SIG-M5 (cell line): Measurements from ENCODE around the gene PLA2G15.

Experiments used
- DNase-seq: peaks from one replicate; lab custom pipeline; 2025; lab: John Stamatoyannopoulos, UW

PLA2G15 gene, protein sequence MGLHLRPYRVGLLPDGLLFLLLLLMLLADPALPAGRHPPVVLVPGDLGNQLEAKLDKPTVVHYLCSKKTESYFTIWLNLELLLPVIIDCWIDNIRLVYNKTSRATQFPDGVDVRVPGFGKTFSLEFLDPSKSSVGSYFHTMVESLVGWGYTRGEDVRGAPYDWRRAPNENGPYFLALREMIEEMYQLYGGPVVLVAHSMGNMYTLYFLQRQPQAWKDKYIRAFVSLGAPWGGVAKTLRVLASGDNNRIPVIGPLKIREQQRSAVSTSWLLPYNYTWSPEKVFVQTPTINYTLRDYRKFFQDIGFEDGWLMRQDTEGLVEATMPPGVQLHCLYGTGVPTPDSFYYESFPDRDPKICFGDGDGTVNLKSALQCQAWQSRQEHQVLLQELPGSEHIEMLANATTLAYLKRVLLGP

DNA sequence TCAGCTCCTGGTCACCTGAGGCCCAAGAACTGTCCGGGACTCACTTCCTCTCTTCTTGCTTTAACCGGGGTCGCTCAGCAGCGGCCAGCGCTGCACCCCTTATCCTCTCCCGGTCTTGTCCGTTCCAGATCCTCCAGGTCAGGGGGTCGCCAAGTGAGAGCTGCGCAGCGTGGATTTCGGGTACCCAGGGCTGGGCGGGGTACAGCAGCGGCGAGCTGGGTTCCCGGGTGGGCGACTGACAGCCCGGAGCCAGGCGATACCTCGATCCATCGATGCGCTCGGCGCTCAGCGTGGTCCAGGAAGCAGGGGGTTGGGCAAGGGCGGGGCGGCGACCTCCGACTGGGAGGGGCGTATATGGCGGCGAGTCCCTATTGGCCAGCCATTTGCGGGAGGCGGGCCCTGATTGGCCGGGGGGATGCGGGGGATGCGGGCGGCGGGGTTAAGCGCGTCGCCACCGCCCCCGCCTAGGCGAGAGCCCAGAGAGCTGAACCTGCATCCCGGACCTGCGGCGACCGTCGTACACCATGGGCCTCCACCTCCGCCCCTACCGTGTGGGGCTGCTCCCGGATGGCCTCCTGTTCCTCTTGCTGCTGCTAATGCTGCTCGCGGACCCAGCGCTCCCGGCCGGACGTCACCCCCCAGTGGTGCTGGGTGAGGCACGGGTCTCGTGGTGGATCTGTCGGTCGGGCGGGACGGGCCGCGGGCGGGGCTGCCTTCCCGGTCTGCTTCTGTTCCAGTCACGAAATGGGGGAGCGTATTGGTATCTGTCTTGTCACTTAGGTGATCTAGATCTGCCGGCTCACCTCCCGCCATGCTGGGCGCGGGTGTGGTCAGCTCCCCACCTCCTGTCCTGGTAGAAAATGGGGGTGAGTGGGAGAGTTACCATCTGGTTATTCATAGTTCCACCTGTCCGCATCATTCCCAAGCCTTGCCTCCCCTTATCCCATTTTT, at the start of gene PLA2G15:
TSS of gene PLA2G15 (plus strand) at position 471 of the 951 bp plus-strand sequence. CDS start at position 525, 54 bp downstream.
- no peak for DNase-seq

GRCh38 chr16:68197250-68197649, 47.9 kb upstream of the PLA2G15 start:
- DNase-seq, result no peak

DNA sequence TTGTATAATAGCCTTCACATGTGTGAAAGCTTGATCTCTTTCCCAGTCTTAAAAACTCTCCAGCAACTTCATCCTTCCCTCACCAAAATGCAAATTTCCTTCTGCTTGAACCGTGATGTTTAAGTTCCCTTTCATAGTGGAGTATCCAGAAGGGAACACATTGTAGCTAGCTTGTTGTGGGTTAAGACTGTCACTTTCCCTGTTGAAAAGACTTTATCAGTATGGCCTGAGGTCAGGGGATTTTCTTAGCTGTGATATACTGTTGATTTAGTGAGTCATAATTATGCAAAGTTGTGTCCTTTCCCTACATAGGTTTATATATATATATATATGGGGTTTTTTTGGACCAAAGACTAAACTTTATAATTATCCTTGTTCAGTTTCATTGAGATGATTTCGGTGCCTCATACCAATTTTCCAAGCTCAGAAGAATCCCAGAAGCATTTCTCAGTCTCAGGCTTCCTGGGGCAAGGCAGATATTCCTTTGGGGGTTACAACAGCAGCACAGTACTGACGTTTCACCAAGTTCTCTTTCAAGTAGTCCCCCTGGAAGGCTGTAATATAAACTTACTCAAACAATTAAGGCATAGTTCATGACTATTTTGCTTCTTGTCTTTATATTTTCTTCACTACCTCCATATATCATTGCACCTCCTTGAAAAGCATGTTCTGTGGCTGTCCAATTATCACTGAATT, 44.9 kb upstream of the PLA2G15 start:
- no peak for DNase-seq

DNA sequence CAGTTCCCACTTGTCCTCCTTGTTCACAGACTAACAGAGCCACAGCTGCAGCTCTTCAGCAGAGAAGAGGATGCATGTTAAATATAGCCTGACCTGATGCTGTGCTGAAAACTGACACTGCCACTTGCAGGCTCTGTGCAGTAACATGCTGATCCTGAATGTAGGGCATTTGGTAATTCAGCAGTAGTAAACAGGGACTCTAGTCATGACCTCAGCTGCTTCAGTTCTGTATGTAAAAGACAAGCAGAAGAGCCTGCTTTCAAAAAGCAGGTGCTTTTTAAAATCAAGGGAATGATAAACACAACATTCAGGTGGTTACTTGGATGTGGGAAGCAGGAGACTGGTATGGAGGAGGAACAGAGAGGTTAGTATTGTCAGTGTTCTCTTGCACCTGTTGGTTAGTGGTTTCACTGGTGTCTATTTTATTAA, 43.1 kb upstream of the PLA2G15 start:
- no peak for DNase-seq

- DNase-seq, result no peak
Measured at GRCh38 chr16:68206245-68206644, 38.9 kb upstream of the PLA2G15 start.

DNA sequence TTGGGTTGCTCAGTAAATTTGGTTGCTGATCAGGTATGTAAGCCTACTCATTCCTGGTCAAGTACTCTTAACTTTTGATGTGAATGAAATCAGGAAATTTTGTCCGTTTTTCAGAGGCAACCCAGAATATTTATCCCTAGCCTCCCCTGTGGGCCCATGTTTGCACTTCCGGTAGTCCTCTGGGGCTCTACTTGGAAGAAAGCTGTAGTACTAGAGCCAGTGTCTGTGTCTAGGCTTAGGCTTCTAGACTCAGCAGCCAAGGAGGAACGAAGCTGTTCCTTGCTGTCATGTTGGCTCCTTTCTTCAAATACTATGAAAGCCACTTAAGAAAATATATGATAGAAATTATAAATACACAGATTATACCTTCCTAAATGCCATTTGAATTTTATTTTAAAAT, 30.4 kb upstream of the PLA2G15 start:
- DNase-seq, result no peak

DNA sequence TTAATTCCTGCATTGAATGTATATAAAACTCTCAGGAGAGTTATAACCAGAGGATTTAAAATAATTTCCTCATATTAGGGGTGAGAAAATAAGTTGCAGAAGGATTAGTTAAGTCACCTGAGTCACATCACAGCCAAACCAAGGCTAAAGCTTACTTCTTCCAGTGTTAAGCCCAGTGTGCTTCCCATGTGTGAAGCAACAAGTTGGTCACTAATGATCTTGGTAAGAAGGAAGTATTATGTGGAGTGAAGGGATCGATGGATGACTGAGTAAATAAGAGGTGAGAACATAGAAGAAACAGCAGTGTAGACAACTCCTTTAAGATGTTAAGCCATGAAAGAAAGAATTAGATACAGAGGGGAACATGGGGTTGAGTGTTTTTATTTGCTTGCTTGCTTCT, 29.9 kb upstream of the PLA2G15 start:
- no peak for DNase-seq

GRCh38 chr16:68216240-68216639, 28.9 kb upstream of the PLA2G15 start:
- no peak for DNase-seq

- DNase-seq, result no peak
Measured at GRCh38 chr16:68217506-68217905, 27.7 kb upstream of the PLA2G15 start.

GRCh38 chr16:68219725-68220351, 25.3 kb upstream of the PLA2G15 start:
- no peak for DNase-seq

GRCh38 chr16:68223072-68223471, 22.1 kb upstream of the PLA2G15 start:
- DNase-seq, result no peak

- DNase-seq, result no peak
Measured at GRCh38 chr16:68226116-68226515, 19.1 kb upstream of the PLA2G15 start.

DNA sequence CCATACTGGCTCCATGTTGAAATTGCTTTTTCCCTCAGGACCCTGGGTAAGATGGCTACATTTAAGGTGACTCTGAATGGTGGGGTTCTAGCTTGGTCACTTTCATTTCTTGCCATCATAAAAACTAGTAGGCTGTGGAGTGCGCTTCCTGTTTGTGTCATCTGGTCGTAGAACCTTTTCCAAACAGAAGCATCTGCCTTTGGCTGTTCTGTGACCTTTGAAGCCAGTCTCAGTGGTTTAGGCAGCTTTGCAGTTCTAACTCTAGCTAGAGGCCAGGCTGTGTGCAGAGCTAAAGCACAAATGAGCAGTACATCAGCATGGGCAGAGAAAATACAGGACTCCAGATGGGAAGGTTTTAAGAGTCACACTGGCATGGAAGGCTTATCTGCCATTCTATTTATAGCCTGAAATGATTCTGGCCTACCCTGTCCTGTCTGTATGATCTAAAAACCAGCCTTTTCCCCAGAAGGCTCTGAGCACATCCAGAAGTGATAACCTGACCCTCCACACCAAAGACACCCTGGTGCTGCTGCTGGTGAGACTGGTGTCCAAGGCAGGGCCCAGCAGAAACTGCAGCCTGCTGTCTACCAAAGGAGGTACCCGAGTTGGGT, 17.9 kb upstream of the PLA2G15 start:
- no peak for DNase-seq

DNA sequence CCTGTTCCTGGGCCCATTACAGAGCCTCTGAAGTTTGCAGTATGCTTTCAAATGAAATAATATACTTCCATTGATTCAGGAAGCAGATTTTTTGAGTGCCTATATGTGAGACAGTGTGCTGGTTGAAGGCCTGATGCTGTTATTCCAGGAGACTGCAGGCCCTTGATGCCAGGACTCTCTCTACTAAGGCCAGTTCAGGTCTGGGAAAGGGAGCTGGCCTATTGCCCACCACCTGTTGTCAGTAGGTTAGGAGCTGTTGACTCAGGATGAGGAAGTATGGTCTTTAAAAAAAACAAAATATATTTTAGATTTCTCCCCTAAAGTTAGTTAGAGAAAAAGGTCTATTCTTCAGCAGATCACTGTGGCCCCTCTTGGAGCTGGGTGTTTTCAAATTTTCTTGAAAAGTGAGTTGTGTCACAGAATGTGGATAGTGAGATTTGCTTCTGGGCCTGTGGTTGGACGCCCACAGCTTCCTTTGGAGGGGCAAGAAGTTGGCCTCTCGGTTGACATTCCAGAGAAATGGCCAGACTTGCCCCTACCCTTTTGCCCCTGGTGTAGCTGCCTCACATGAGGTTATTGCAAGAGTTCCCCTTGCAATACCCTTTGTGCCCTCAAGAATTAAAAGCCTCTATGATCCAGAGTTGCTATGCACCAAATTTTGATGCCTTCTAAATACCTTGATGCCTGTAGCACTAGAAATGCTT, 17.2 kb upstream of the PLA2G15 start:
- no peak for DNase-seq

GRCh38 chr16:68228652-68229051, 16.5 kb upstream of the PLA2G15 start:
- no peak for DNase-seq

DNA sequence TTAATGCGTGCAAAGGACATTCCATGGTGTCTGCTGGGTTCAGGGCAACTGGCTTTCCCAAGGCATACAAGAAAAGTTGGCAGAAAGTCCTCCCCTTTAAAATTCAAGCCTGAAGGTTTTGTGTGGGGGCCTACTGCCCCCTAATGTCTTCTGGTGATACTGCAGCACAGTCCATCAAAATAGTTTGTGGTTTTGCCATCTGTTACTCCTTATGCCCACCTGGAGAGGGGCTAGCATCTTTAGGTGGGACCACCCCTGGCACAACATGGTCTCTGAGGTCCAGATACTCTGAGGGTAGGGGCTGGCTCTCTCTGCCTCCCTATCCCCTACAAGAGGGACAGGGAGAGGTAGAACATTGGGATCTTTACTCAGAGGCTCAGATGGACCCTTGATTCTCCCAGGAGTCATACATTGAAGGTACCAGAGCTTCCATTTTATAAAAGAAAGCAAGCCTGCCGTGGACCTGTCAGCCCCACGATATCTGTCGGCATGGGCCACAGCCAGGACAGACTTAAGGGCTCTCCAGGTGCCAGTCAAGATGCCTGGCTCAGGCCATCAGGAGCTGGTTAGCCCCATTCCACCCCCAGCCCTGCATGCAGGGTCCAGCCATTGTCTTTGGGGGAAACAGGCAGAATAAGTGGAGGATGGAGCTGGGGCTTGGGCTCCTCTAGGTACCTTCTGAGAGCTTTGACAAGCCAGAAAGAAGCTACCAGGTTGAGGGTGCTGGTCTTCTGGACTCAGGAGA, 15.6 kb upstream of the PLA2G15 start:
- DNase-seq, result no peak

- DNase-seq, result no peak
Measured at GRCh38 chr16:68230176-68230571, 15.0 kb upstream of the PLA2G15 start.

DNA sequence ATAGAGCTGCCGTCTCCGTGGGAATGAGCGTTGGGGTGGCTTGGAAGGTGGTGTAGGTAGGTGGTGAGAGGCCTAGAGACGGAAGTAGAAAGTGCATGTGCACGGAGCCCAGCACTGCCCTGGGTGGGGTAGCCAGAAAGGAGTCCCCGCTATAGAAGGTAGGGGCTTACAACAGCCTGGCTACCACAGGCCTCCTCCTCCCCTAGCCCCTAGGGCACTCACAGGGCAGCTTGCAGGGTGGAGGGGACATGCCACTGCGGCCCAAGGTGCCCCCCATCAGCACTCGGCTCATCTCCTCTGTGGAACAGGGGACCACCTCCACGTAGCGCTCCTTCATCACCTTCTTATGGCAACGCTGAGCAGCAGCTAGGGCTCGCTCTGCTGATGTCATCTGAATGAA, 14.2 kb upstream of the PLA2G15 start:
- DNase-seq, result no peak

DNA sequence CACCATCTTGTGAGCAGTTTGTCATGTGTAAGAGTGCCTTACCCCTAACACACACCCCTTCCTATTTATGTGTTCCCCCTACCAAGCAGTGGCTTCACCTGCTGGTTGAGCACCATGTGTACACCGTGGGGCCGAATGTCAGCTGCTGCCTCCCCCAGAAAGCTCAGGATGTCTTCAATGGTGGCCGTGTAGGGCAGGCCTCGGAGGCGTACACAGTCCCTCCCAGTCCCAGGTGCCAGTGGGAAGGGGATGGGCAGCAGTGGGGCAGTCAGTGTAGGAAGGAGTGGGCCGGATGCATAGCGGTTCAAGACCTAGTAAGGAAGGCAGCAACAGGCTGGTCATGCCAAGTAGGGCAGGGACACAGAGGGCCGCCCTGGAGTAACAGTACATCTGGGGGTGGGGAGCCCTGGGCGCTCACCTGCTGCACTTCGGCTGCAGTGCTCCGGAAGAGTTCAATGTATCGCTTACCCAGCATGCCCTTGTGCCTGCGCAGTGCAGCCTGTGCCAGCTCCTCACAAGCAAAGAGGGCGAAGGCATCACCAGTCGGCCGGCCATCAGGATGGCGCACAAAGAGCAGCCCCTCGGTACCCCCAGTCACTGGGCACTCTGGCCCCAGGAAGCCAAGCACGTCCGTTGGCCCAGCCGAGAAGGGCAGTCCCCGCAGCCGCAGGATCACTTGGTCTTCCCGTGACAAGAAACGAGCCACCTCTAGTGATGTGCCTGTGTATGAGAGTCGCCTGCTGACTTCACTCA, 13.6 kb upstream of the PLA2G15 start:
- no peak for DNase-seq
